GM06990 (cell line): ENCODE data around the gene DDX24.

Experiments used
- DNase-seq: peaks from one replicate; pipeline ENCODE4 v3.0.0-alpha.2; 2011; ENCODE audit not compliant: insufficient read length; ENCODE audit errors: extremely low read depth
- H3K27me3 ChIP-seq: replicated peaks from 2 replicates; pipeline ENCODE4 v1.6.0; 2011; ENCODE audit warnings: low read length; ENCODE audit not compliant: control insufficient read depth, insufficient read depth
- H3K36me3 ChIP-seq: 2 replicates; pipeline ENCODE4 v1.5.1; 2011; ENCODE audit warnings: low read length; ENCODE audit not compliant: control insufficient read depth, insufficient read depth
- H3K4me3 ChIP-seq: replicated peaks from 2 replicates; pipeline ENCODE4 v1.5.1; 2011; ENCODE audit warnings: low read depth, mild to moderate bottlenecking, control low read depth, low read length
- TF ChIP-seq, protein P1 (sequence below): IDR thresholded peaks from 2 replicates; pipeline ENCODE4 v1.5.1; 2011; ENCODE audit warnings: low read length, control low read depth, mild to moderate bottlenecking, inconsistent platforms; ENCODE audit not compliant: insufficient read depth, poor library complexity, severe bottlenecking

Gene DDX24

GRCh38 chr14:94009767-94010166 is 71.2 kb downstream of the DDX24 start:
- Histone ChIP-seq H3K4me3 (no peak overlapping the region), H3K27me3 (no peaks in the 10 kb centered on the region), H3K36me3 (no peaks in the 10 kb centered on the region)
- no peak for DNase-seq
- TF ChIP-seq, protein P1, sequence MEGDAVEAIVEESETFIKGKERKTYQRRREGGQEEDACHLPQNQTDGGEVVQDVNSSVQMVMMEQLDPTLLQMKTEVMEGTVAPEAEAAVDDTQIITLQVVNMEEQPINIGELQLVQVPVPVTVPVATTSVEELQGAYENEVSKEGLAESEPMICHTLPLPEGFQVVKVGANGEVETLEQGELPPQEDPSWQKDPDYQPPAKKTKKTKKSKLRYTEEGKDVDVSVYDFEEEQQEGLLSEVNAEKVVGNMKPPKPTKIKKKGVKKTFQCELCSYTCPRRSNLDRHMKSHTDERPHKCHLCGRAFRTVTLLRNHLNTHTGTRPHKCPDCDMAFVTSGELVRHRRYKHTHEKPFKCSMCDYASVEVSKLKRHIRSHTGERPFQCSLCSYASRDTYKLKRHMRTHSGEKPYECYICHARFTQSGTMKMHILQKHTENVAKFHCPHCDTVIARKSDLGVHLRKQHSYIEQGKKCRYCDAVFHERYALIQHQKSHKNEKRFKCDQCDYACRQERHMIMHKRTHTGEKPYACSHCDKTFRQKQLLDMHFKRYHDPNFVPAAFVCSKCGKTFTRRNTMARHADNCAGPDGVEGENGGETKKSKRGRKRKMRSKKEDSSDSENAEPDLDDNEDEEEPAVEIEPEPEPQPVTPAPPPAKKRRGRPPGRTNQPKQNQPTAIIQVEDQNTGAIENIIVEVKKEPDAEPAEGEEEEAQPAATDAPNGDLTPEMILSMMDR: no peak

DNA sequence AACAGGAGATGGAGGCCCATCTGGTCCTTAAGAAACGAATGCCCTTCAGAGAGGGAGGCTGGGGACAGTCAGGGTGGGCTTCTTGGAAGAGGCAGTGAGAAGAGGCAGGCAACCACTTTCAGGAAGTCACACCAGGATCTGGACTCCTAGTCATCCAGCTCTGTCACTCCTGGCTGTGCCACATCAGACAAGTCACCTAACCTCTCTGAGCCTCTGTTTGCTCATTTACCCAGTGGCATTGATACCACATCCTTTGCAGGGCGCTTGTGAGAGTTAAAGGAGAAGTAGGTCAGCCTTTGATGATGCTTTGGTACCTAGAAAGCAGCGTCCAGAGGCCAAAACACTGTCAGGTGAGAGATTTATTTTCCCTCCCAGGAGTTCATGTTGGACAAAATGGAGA is 72.8 kb downstream of the DDX24 start:
- Histone ChIP-seq H3K36me3 (no peaks in the 10 kb centered on the region), H3K27me3 (peaks cover 2% of the 10 kb centered on the region), H3K4me3 (no peak overlapping the region)
- no peak for DNase-seq
- TF ChIP-seq, protein P1: no peak

DNA sequence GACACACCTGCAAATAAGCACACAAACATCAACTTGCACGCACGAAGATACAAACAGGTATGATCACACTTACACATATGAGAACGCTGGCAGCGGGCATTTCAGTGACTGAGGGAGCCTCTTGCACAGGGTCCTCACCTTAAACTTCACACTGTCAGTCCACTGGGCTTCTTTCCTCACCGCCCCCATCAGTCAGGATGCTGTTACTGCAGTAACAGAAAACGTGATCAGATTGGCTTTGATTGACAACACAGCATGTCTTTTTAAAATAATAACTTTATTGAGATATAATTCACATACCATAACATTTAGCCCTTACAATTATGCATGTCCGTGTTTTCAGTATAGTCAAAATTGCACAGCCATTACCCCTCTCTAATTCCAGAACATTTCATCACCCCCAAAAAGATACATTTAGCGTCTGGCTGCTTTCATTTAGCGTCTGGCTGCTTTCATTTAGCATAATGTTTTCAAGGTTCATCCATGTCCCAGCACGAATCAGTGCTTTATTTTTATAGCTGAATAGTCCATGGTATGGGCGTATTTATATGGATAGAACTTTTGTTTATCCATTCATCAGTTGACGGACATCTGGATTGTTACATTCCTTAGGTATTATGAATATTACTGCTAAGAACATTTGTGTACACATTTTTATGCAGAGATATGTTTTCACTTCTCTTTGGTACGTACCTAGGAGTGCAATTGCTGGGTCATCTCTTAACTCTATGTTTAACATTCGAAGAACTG is 75.5 kb downstream of the DDX24 start:
- TF ChIP-seq, protein P1: peak; percentile 62
- H3K36me3 ChIP-seq: no peaks in the 10 kb centered on the region
- no peak for DNase-seq
- H3K27me3 ChIP-seq: peaks cover 2% of the 10 kb centered on the region
- no peak overlapping the region for H3K4me3 ChIP-seq

DNA sequence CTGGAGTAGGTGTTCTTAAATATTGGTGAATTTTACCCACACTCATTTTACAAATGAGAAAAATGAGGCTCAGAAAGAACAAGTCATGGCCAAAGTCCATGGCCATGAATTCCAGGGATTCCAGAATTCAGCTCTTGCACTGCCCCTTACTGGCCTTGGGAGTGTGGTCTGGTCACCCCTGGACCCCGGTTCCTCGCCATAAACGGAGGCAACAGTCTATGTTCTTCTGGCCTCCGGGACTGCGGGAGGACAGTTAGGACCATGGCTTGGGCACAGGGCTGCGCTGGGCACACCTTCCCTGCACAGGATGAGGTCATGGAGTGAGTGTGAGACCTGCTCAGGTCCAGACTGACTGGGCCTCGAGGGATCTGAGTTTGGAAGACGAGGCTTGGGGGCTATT is 77.0 kb downstream of the DDX24 start:
- Histone ChIP-seq H3K27me3 (peaks cover 2% of the 10 kb centered on the region), H3K4me3 (no peak overlapping the region), H3K36me3 (no peaks in the 10 kb centered on the region)
- TF ChIP-seq, protein P1: no peak
- DNase-seq: no peak

DNA sequence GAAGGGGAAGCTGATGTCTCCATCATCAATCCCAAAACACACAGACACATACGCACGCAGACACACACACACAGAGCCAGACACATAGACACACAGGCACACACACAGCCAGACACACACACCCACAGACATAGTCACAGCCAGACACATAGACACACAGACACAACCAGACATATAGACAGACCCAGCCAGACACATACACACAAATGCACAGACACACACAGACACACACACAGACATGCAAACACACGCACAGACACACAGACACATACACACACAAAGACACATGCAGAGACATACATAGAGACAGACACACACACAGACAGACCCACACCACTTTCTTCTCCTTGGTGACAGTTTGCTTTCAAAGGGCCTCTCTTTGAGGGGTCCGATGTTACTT is 77.6 kb downstream of the DDX24 start:
- TF ChIP-seq, protein P1: no peak

More for the DNA sequence above, 77.6 kb downstream of the DDX24 start:
- no peak for DNase-seq
- Histone ChIP-seq H3K36me3 (no peaks in the 10 kb centered on the region), H3K4me3 (no peak overlapping the region), H3K27me3 (peaks cover 2% of the 10 kb centered on the region)
